ENCODE data around the gene CEP44. TPM values are rescaled to one million over a fixed set of nuclear protein-coding genes. Genes with fewer than 3 reads are reported as not detected.
A peak's percentile ranks its signal among the peaks of the same experiment; 100 is the strongest.
"Not testable (repeated sequence)": the region's sequence is repeated elsewhere in the genome, so short reads cannot be mapped to it uniquely, and the experiment has no call there.

Gene CEP44
- total and polyA plus RNA-seq, 12 donors, result 3.9 to 16.1 (median 12.4) TPM

DNA sequence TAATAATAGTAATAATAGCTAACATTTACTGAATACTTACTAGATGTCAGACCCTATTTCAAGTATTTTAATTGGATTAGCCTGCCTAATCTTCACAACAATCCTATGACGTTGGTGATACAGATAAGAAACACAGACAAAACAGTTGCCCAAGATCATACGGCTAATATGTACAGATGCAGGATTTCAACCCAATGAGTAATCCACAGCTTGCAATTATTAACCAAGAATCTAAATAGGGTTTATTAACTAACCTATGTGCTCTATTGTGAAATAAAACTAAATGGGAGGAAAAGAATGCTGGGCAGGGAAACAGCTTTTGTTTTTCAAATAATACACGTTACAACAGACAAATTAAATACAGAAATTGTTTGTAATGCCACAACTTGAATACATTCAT lies 23.6 kb upstream of the CEP44 start:
- peaks cover 0 to 45% (median 0%) of the 10 kb centered on the region in 9 donors for H3K36me3 ChIP-seq
- H3K27ac ChIP-seq, result no peak overlapping the region
- ATAC-seq, result no peak
- WGBS, 2 donors, result 34 to 40% methylated on average over 3 of the region's 3 CpGs
- intact Hi-C loops (cut with DNase I), result no loop called here
- TF ChIP-seq, protein P1, sequence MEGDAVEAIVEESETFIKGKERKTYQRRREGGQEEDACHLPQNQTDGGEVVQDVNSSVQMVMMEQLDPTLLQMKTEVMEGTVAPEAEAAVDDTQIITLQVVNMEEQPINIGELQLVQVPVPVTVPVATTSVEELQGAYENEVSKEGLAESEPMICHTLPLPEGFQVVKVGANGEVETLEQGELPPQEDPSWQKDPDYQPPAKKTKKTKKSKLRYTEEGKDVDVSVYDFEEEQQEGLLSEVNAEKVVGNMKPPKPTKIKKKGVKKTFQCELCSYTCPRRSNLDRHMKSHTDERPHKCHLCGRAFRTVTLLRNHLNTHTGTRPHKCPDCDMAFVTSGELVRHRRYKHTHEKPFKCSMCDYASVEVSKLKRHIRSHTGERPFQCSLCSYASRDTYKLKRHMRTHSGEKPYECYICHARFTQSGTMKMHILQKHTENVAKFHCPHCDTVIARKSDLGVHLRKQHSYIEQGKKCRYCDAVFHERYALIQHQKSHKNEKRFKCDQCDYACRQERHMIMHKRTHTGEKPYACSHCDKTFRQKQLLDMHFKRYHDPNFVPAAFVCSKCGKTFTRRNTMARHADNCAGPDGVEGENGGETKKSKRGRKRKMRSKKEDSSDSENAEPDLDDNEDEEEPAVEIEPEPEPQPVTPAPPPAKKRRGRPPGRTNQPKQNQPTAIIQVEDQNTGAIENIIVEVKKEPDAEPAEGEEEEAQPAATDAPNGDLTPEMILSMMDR (IDR thresholded peaks at IDR 0.05), result no peak
- H3K27me3 ChIP-seq, result no peaks in the 10 kb centered on the region
- H3K9me3 ChIP-seq, result no peaks in the 10 kb centered on the region
- H3K4me1 ChIP-seq, result peaks cover 3 to 50% (median 31%) of the 10 kb centered on the region in 9 donors
- no peak for DNase-seq
- H3K4me3 ChIP-seq, result no peak overlapping the region

DNA sequence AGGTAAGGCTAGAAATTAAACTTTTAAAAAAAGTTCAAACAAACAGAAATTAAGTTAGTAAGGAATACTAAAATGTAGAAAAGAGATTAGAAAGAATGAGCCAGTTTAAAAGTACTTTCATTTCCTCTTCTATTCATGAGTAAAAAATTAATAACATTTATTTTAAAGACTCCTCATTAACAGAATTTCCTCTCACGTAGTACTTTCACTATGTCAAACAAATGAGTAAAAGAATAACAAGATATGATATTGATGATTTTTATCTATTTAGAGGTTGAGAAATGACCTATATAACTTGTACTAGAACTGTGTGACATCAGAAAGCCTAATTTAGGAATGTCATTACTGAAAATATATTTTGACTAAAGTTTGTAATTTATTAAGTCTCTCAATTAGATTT lies 22.3 kb upstream of the CEP44 start:
- intact Hi-C loops (cut with DNase I); H3K9me3 ChIP-seq; DNase-seq; H3K27me3 ChIP-seq; H3K4me3 ChIP-seq; H3K27ac ChIP-seq; ATAC-seq: not testable (repeated sequence)
- WGBS, 2 donors, result 69 to 82% methylated on average over 1 of the region's 1 CpG
- H3K4me1 ChIP-seq, result peaks cover 1 to 53% (median 36%) of the 10 kb centered on the region in 9 donors
- peaks cover 0 to 45% (median 0%) of the 10 kb centered on the region in 9 donors for H3K36me3 ChIP-seq

DNA sequence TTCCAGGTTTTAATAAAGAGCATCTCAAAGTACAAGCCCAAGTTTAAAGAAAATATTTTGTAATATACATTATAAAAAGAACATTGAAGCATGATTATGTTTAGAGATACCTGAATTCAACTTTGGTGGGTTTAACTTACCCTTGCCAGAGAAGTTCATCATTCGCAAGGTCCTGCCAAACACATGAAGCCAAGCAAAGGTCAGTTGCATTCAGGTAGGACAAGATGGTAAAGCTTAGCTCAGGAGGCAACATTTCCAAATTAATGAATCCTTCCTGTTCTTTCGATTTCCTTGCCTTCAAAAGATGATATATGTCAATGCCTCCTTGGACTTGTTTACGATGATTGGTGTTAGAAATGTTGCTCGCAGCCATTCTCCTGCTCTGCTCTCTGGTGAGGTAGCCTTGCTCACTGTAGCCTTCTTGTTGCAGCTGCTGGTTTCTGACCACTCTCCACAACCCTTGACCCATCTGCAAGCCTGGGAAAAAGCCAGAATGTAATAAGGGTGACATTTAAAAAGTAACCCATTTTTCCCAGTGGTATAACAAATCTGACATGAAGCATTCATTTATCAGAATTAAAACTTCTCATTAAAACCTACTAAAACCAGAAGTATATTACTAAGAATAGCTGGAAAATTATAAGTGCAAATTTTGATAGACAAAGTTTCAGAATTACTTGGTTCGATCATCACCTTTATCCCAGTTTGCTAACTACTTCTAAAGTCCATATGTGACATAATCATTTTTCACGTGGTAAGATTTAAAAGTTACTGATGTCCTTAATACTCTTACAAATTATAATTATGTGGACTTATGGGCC lies 20.9 kb upstream of the CEP44 start:
- Histone ChIP-seq H3K36me3 (peaks cover 0 to 31% (median 0%) of the 10 kb centered on the region in 9 donors), H3K27ac (peak overlapping the region in 1 of 10 donors; percentile 2), H3K4me1 (peaks cover 0 to 47% (median 35%) of the 10 kb centered on the region in 9 donors), H3K9me3 (no peaks in the 10 kb centered on the region), H3K4me3 (no peak overlapping the region), H3K27me3 (no peaks in the 10 kb centered on the region)
- peak in 1 of 8 donors; percentile 35 for ATAC-seq
- no peak for DNase-seq
- TF ChIP-seq, protein P1 (IDR thresholded peaks at IDR 0.05), result no peak
- WGBS, 2 donors, result 82 to 84% methylated on average over 6 of the region's 6 CpGs
- intact Hi-C loops (cut with DNase I), result no loop called here

DNA sequence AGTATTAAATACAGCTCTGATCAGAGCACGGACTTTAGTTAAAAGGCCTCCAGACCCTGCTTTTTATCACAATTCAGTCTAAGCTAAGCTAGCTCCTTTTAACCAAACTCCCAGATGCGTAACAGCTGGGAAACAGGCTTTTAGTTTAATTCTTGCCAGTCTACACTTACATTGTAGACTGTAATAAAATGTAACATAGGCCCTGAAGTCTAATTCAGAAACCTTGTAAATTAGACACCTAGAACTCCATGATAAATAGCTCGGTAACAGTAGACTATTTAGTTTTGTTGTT lies 20.3 kb upstream of the CEP44 start:
- 86% methylated on average over 3 of the region's 3 CpGs for WGBS, 2 donors
- intact Hi-C loops (cut with DNase I), result no loop called here
- Histone ChIP-seq H3K9me3 (no peaks in the 10 kb centered on the region), H3K27me3 (no peaks in the 10 kb centered on the region), H3K36me3 (peaks cover 0 to 29% (median 0%) of the 10 kb centered on the region in 9 donors), H3K4me3 (no peak overlapping the region), H3K27ac (peak overlapping the region in 1 of 10 donors; percentile 2), H3K4me1 (peaks cover 0 to 47% (median 35%) of the 10 kb centered on the region in 9 donors)
- DNase-seq, result no peak
- TF ChIP-seq, protein P1 (IDR thresholded peaks at IDR 0.05), result no peak
- peak in 1 of 8 donors; percentile 23 for ATAC-seq

DNA sequence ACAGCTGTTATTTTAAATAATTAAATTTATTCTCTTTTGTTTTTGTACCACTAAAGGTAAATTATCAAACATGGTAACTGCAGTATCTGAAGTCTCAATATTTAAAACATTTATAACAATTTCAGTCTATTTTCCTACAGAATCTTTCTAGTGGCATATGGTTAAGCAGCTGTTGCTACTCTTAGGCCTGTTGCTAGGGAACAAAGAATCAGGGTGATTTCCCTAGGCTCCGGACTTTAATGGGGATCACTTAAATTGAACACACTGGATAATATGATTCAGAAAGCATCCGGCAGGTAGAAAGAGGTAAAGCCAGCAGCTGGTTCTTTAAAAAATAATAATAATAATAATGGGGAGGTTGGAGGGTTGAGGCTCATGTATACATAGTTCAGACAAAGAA lies 17.8 kb upstream of the CEP44 start:
- WGBS, 2 donors, result 57 to 58% methylated on average over 2 of the region's 2 CpGs
- no peak overlapping the region for H3K27ac ChIP-seq
- no peak for ATAC-seq
- H3K4me3 ChIP-seq, result no peak overlapping the region
- no peak for DNase-seq
- H3K36me3 ChIP-seq, result peaks cover 0 to 28% (median 0%) of the 10 kb centered on the region in 9 donors
- intact Hi-C loops (cut with DNase I), result no loop called here
- TF ChIP-seq, protein P1 (IDR thresholded peaks at IDR 0.05), result no peak
- no peaks in the 10 kb centered on the region for H3K27me3 ChIP-seq
- H3K9me3 ChIP-seq, result no peaks in the 10 kb centered on the region
- peaks cover 0 to 43% (median 25%) of the 10 kb centered on the region in 9 donors for H3K4me1 ChIP-seq
